Measurements from ENCODE around the gene ACTG1. TPM values are rescaled to one million over a fixed set of nuclear protein-coding genes. Genes with fewer than 3 reads are reported as not detected.

Gene ACTG1
- total and polyA plus RNA-seq, 2 of the 13 experiments (the other 11 are each of a cell fraction or from before 2014, with no cell fraction given) = 973 to 1,138 TPM

GRCh38 chr17:81524865-81525159 lies 12.2 kb upstream of the ACTG1 start:
- no peak for ATAC-seq

GRCh38 chr17:81524039-81524864 lies 11.7 kb upstream of the ACTG1 start:
- Histone ChIP-seq H4K20me1 (ENCODE audit: insufficient read depth, low read length) (peaks cover 1% of the 10 kb centered on the region; the same call in 1 of the 2 replicates), H3K9ac (ENCODE audit: insufficient read depth, low read depth, low read length) (no peak overlapping the region), H3K27me3 (ENCODE audit: control insufficient read depth in 1 of 2, insufficient read depth in 2 of 2, low read length in 2 of 2) (peaks cover 18 to 84% of the 10 kb centered on the region in 2 experiments), H3K27ac (ENCODE audit: extremely low read length, insufficient read depth, low read length) (no peak overlapping the region), H2AFZ (ENCODE audit: low read length) (no peak overlapping the region), H3K4me3 (replicated peaks in 1 of 3; ENCODE audit: insufficient read depth in 1 of 3, low read depth in 2 of 3, low read length in 3 of 3) (no peak overlapping the region), H3K4me1 (ENCODE audit: insufficient read depth, low read length) (peaks cover 38% of the 10 kb centered on the region), H3K4me2 (ENCODE audit: low read depth, low read length) (no peak overlapping the region), H3K9me3 (ENCODE audit: low read length) (no peaks in the 10 kb centered on the region), H3K36me3 (replicated peaks in 1 of 2; ENCODE audit: control insufficient read depth in 1 of 2, insufficient read depth in 2 of 2, low read length in 2 of 2) (no peaks in the 10 kb centered on the region), H3K79me2 (ENCODE audit: insufficient read depth, low read length) (no peaks in the 10 kb centered on the region)
- WGBS (ENCODE audit: low lambda C conversion rate) = 41% methylated on average over 11 of the region's 18 CpGs
- intact Hi-C loops (cut with micrococcal nuclease; ENCODE audit: unreplicated experiment) (no loop called here), in situ Hi-C loops (cut with HindIII; ENCODE audit: extremely low pct_ligation_motif_present, low pct_unique_long_range_greater_than_20kb) (no loop called here)
- ATAC-seq (no peak), DNase-seq (ENCODE audit: low spot score) (no peak), FAIRE-seq (no peak)
- POLR2A ChIA-PET = interaction anchor here (2.6 kb wide), 1 partner anchor 12 kb away, joined by 21 read pairs; the partner anchor contains the start of gene ACTG1
- TF ChIP-seq ZNF768 (CRISPR knock-in tag; IDR thresholded peaks at IDR 0.05) (peak; percentile 13; the same call in 1 of the 2 replicates), HOXD1 (CRISPR knock-in tag; IDR thresholded peaks at IDR 0.05) (0 out of 2 replicates have a peak, but pooled peaks have one; percentile 1), RARG (CRISPR knock-in tag; IDR thresholded peaks at IDR 0.05; ENCODE audit: low read depth) (no peak)
- BruUV-seq (replicated peaks) = no TSS peak
- CTCF ChIA-PET (ENCODE audit: low intra/inter-chr PET ratio, low total read pairs) = interaction anchor here (1.0 kb wide), 1 partner anchor 271 kb away, joined by 3 read pairs; no protein-coding TSS in a partner anchor

More at GRCh38 chr17:81524865-81525159, 12.2 kb upstream of the ACTG1 start:
- intact Hi-C loops (cut with micrococcal nuclease; ENCODE audit: unreplicated experiment) (no loop called here), in situ Hi-C loops (cut with HindIII; ENCODE audit: extremely low pct_ligation_motif_present, low pct_unique_long_range_greater_than_20kb) (no loop called here)
- Histone ChIP-seq H3K4me2 (ENCODE audit: low read depth, low read length) (no peak overlapping the region), H3K9ac (ENCODE audit: insufficient read depth, low read depth, low read length) (no peak overlapping the region), H3K36me3 (replicated peaks in 1 of 2; ENCODE audit: control insufficient read depth in 1 of 2, insufficient read depth in 2 of 2, low read length in 2 of 2) (no peaks in the 10 kb centered on the region), H3K79me2 (ENCODE audit: insufficient read depth, low read length) (no peaks in the 10 kb centered on the region), H4K20me1 (ENCODE audit: insufficient read depth, low read length) (peaks cover 5% of the 10 kb centered on the region; the same call in 1 of the 2 replicates), H3K4me3 (replicated peaks in 1 of 3; ENCODE audit: insufficient read depth in 1 of 3, low read depth in 2 of 3, low read length in 3 of 3) (no peak overlapping the region), H2AFZ (ENCODE audit: low read length) (no peak overlapping the region), H3K4me1 (ENCODE audit: insufficient read depth, low read length) (peaks cover 33% of the 10 kb centered on the region), H3K27me3 (ENCODE audit: control insufficient read depth in 1 of 2, insufficient read depth in 2 of 2, low read length in 2 of 2) (peaks cover 19 to 85% of the 10 kb centered on the region in 2 experiments), H3K9me3 (ENCODE audit: low read length) (no peaks in the 10 kb centered on the region), H3K27ac (ENCODE audit: extremely low read length, insufficient read depth, low read length) (no peak overlapping the region)
- 55% methylated on average over 8 of the region's 8 CpGs for WGBS (ENCODE audit: low lambda C conversion rate)
- FAIRE-seq (no peak), DNase-seq (ENCODE audit: low spot score) (no peak)
- TF ChIP-seq PRMT3 (CRISPR knock-in tag; IDR thresholded peaks at IDR 0.05; ENCODE audit: borderline replicate concordance, low read depth) = no peak
- TF ChIP-seq NFYB (CRISPR knock-in tag; IDR thresholded peaks at IDR 0.05) = no peak
- no peak for TF ChIP-seq ZNF510 (CRISPR knock-in tag; IDR thresholded peaks at IDR 0.05; ENCODE audit: low read depth)
- TF ChIP-seq HNRNPL (IDR thresholded peaks at IDR 0.05; ENCODE audit: low read depth, low read length) = 0 out of 2 replicates have a peak, but pooled peaks have one; percentile 52
- TF ChIP-seq THAP7 (CRISPR knock-in tag; IDR thresholded peaks at IDR 0.05) = no peak
- TF ChIP-seq BRD4 (CRISPR knock-in tag; IDR thresholded peaks at IDR 0.05) = no peak
- TF ChIP-seq NR2F6 (IDR thresholded peaks at IDR 0.05) = no peak
- TF ChIP-seq NR2F6 (CRISPR knock-in tag; IDR thresholded peaks at IDR 0.05) = no peak
- POLR2A ChIA-PET = interaction anchor here (2.6 kb wide), 1 partner anchor 12 kb away, joined by 21 read pairs; the partner anchor contains the start of gene ACTG1
- CTCF ChIA-PET (ENCODE audit: low intra/inter-chr PET ratio, low total read pairs) = no interaction called here
- BruUV-seq (replicated peaks) = no TSS peak
